H1 (cell line): ENCODE measurements around the gene HS6ST1. TPM values are rescaled to one million over a fixed set of nuclear protein-coding genes. Genes with fewer than 3 reads are reported as not detected.

Experiments used
- CTCF ChIA-PET: fragments of 300-600 bp; sonication (Branson Sonifier 250); formaldehyde crosslinking; loops from one replicate; lab custom pipeline; 2021; ENCODE audit not compliant: partially characterized antibody; lab: Charles Lee
- POLR2A ChIA-PET: fragments of 300-600 bp; sonication (Branson Sonifier 250); formaldehyde crosslinking; loops from one replicate; lab custom pipeline; 2021; ENCODE audit warnings: inconsistent platforms; ENCODE audit not compliant: partially characterized antibody; lab: Charles Lee
- DNase-seq, 2 experiments: peaks; one replicate each; pipeline versions ENCODE4 v3.0.0 to v3.0.0-alpha.2; 2010 to 2022; ENCODE audit warnings: low spot score in 2 of 2, low read depth in 1 of 2, mixed read lengths in 1 of 2
- FAIRE-seq: peaks from 2 replicates; lab custom pipeline; 2011; peaks lifted over from hg19 to GRCh38; lab: Jason Lieb, UNC
- H2AFZ ChIP-seq: 2 replicates; pipeline ENCODE4 v1.8.1; 2012; ENCODE audit warnings: low read length, inconsistent platforms
- H2AK5ac ChIP-seq: 2 replicates; pipeline ENCODE4 v1.6.1; 2013; ENCODE audit warnings: low read depth, low read length
- H2BK120ac ChIP-seq: replicated peaks from 2 replicates; pipeline ENCODE3; 2013; ENCODE audit warnings: low read depth, low read length, inconsistent platforms
- H2BK12ac ChIP-seq: 2 replicates; pipeline ENCODE4 v1.6.1; 2013; ENCODE audit warnings: low read depth, low read length
- H2BK15ac ChIP-seq: 2 replicates; pipeline ENCODE4 v1.6.1; 2013; ENCODE audit warnings: low read length
- H2BK20ac ChIP-seq: 2 replicates; pipeline ENCODE4 v1.6.1; 2013; ENCODE audit warnings: low read length
- H2BK5ac ChIP-seq: 2 replicates; pipeline ENCODE4 v1.6.1; 2013; ENCODE audit warnings: low read depth, low read length
- H3K14ac ChIP-seq: 2 replicates; pipeline ENCODE4 v1.6.1; 2013; ENCODE audit warnings: inconsistent platforms; ENCODE audit not compliant: insufficient read length
- H3K18ac ChIP-seq: 2 replicates; pipeline ENCODE4 v1.6.1; 2013; ENCODE audit warnings: low read length; ENCODE audit errors: extremely low read depth
- H3K23ac ChIP-seq: 2 replicates; pipeline ENCODE4 v1.6.1; 2013; ENCODE audit warnings: inconsistent platforms; ENCODE audit not compliant: insufficient read length
- H3K23me2 ChIP-seq: 2 replicates; pipeline ENCODE4 v1.6.1; 2013; ENCODE audit warnings: low read depth, low read length
- H3K27ac ChIP-seq: 2 replicates; pipeline ENCODE4 v1.6.1; 2011; ENCODE audit warnings: low read depth, low read length, inconsistent platforms
- H3K27me3 ChIP-seq, 4 experiments: replicated peaks in 1 of 4; 1 replicate in 1 of 4; 2 replicates in 3 of 4; pipeline versions ENCODE4 v1.6.1 to v1.8.1; 2011 to 2013; ENCODE audit warnings: low read length in 3 of 4, mild to moderate bottlenecking in 3 of 4, inconsistent platforms in 2 of 4, mixed read lengths in 2 of 4, moderate library complexity in 1 of 4; ENCODE audit not compliant: control insufficient read depth in 3 of 4, insufficient read depth in 3 of 4; ENCODE audit errors: extremely low read depth in 1 of 4
- H3K36me3 ChIP-seq, 4 experiments: 2 replicates each; pipeline versions ENCODE4 v1.6.1 to v1.8.1; 2011 to 2013; ENCODE audit warnings: mild to moderate bottlenecking in 4 of 4, low read length in 3 of 4, moderate library complexity in 2 of 4, control low read depth in 1 of 4, inconsistent platforms in 1 of 4; ENCODE audit not compliant: insufficient read depth in 4 of 4, control insufficient read depth in 2 of 4
- H3K4ac ChIP-seq: replicated peaks from 2 replicates; pipeline ENCODE3; 2013; ENCODE audit warnings: low read length, low read depth, mixed read lengths, inconsistent platforms; ENCODE audit not compliant: insufficient read length
- H3K4me1 ChIP-seq, 4 experiments: replicated peaks in 1 of 4; 1 replicate in 1 of 4; 2 replicates in 3 of 4; pipeline versions ENCODE4 v1.6.1 to v1.8.1; 2011 to 2013; ENCODE audit warnings: low read length in 3 of 4, inconsistent platforms in 2 of 4, mixed read lengths in 1 of 4; ENCODE audit not compliant: insufficient read depth in 4 of 4, control insufficient read depth in 3 of 4
- H3K4me2 ChIP-seq, 2 experiments: 2 replicates each; pipeline versions ENCODE4 v1.6.1 to v1.8.1; 2011 to 2013; ENCODE audit warnings: low read depth in 2 of 2, low read length in 2 of 2, control low read depth in 1 of 2, inconsistent platforms in 1 of 2, mild to moderate bottlenecking in 1 of 2; ENCODE audit not compliant: insufficient read depth in 1 of 2
- H3K4me3 ChIP-seq, 4 experiments: fragments of 200-600, 300-600 bp in 1 of 4; sonication (generic), shearing (Covaris generic), sonication (Bioruptor Twin) in 1 of 4; 2 replicates each; pipeline versions ENCODE4 v1.5.1 to v1.8.1; 2011 to 2016; ENCODE audit warnings: low read length in 4 of 4, low read depth in 3 of 4, control low read depth in 2 of 4, inconsistent platforms in 2 of 4, mild to moderate bottlenecking in 2 of 4, mixed read lengths in 1 of 4, moderate library complexity in 1 of 4; ENCODE audit not compliant: insufficient read depth in 2 of 4; ENCODE audit errors: extremely low read depth in 1 of 4
- H3K56ac ChIP-seq: replicated peaks from 2 replicates; pipeline ENCODE3; 2013; ENCODE audit warnings: low read depth, mild to moderate bottlenecking, mixed read lengths, low read length, inconsistent platforms; ENCODE audit not compliant: insufficient read length
- H3K79me1 ChIP-seq: 2 replicates; pipeline ENCODE4 v1.6.1; 2013; ENCODE audit warnings: low read depth, low read length, control low read depth
- H3K79me2 ChIP-seq, 2 experiments: 2 replicates each; pipeline versions ENCODE4 v1.6.1 to v1.8.1; 2012 to 2013; ENCODE audit warnings: low read length in 2 of 2, mild to moderate bottlenecking in 2 of 2, inconsistent platforms in 1 of 2; ENCODE audit not compliant: insufficient read depth in 2 of 2, control insufficient read depth in 1 of 2
- H3K9ac ChIP-seq, 4 experiments: replicated peaks in 1 of 4; 1 replicate in 1 of 4; 2 replicates in 3 of 4; pipeline versions ENCODE4 v1.6.1 to v1.8.1; 2011 to 2013; ENCODE audit warnings: low read depth in 3 of 4, low read length in 3 of 4, control low read depth in 2 of 4, mild to moderate bottlenecking in 2 of 4, moderate library complexity in 2 of 4, inconsistent platforms in 1 of 4; ENCODE audit errors: extremely low read depth in 1 of 4
- H3K9me3 ChIP-seq, 2 experiments: 2 replicates each; pipeline versions ENCODE4 v1.6.1 to v1.8.1; 2012 to 2013; ENCODE audit warnings: mild to moderate bottlenecking in 2 of 2, moderate library complexity in 2 of 2, control low read depth in 1 of 2, inconsistent platforms in 1 of 2, low read depth in 1 of 2, low read length in 1 of 2, mixed read lengths in 1 of 2; ENCODE audit not compliant: insufficient read depth in 2 of 2
- H4K20me1 ChIP-seq, 2 experiments: replicated peaks in 1 of 2; 2 replicates each; pipeline versions ENCODE3 to v1.8.1; 2011 to 2013; ENCODE audit warnings: inconsistent platforms in 2 of 2, low read length in 2 of 2, mild to moderate bottlenecking in 1 of 2; ENCODE audit not compliant: insufficient read depth in 2 of 2, control insufficient read depth in 1 of 2
- H4K5ac ChIP-seq: 2 replicates; pipeline ENCODE4 v1.6.1; 2013; ENCODE audit warnings: low read length, low read depth, mixed read lengths, inconsistent platforms; ENCODE audit not compliant: insufficient read length
- H4K8ac ChIP-seq: 2 replicates; pipeline ENCODE4 v1.8.0; 2013; ENCODE audit warnings: mild to moderate bottlenecking, moderate library complexity, low read length, inconsistent platforms; ENCODE audit not compliant: insufficient read depth; ENCODE audit errors: extremely low read depth
- H4K91ac ChIP-seq: replicated peaks from 2 replicates; pipeline ENCODE3; 2013; ENCODE audit warnings: low read length, mixed read lengths, inconsistent platforms; ENCODE audit not compliant: insufficient read length
- EP300 ChIP-seq, 2 experiments: IDR thresholded peaks; 1 replicate in 1 of 2; 2 replicates in 1 of 2; pipeline ENCODE4 v1.6.1; 2011 to 2012; ENCODE audit warnings: low read depth in 2 of 2, low read length in 2 of 2, mild to moderate bottlenecking in 2 of 2, borderline replicate concordance in 1 of 2, inconsistent platforms in 1 of 2, moderate library complexity in 1 of 2
- JUND ChIP-seq: IDR thresholded peaks from 2 replicates; pipeline ENCODE4 v1.6.1; 2011; ENCODE audit warnings: mild to moderate bottlenecking, improper control_type of control experiment, low read length
- SRF ChIP-seq: IDR thresholded peaks from 2 replicates; pipeline ENCODE4 v1.6.1; 2011; ENCODE audit warnings: mild to moderate bottlenecking, low read depth, low read length, moderate library complexity
- WGBS, 2 experiments: shearing (Covaris generic) in 1 of 2; methylation state at CpG; one replicate each; pipeline versions ENCODE4 v1.1.6 to v1.1.7; 2013 to 2015; ENCODE audit warnings: low lambda C conversion rate in 2 of 2, mixed read lengths in 2 of 2, inconsistent platforms in 1 of 2, low coverage in 1 of 2, missing lambda C conversion rate in 1 of 2; ENCODE audit not compliant: insufficient replicate concordance in 2 of 2, insufficient coverage in 1 of 2, insufficient read length in 1 of 2; ENCODE audit errors: extremely low coverage in 1 of 2, missing lambda C conversion rate in 1 of 2; 5-methylcytosine and 5-hydroxymethylcytosine counted together
- polyA plus RNA-seq, 7 experiments: library from polyadenylated mRNA; depleted of rRNA in 3 of 7; stranded (reverse) in 5 of 7; unstranded in 2 of 7; fragments of >200 nt in 5 of 7; fragments of 200-250 nt in 2 of 7; gene quantifications; 1 replicate in 5 of 7; 2 replicates in 1 of 7; 4 replicates in 1 of 7; pipeline versions ENCODE4 v1.2.1 to v1.2.3, GENCODE V29; 2011 to 2013; ENCODE audit warnings: missing spikeins in 2 of 7, mixed read lengths in 2 of 7
- total RNA-seq: library from RNA; stranded (reverse); fragmentation: NEBNext Ultra II Directional; extraction: Animal tissue kit (Norgen Biotek cat#: 25700); gene quantifications from 2 replicates; pipeline ENCODE4 v1.2.1, GENCODE V29; 2021

Gene HS6ST1
- total and polyA plus RNA-seq, 2 of the 8 experiments (the other 6 are each of a cell fraction or from before 2014, with no cell fraction given), result 37.4 to 74.6 TPM

GRCh38 chr2:128320192-128320905, 1.7 kb upstream of the HS6ST1 start:
- no peak for FAIRE-seq
- Histone ChIP-seq H3K14ac (no peak overlapping the region), H3K27ac (no peak overlapping the region), H3K36me3 (no peaks in the 10 kb centered on the region; a peak in 1 of 8 replicates), H3K18ac (no peak overlapping the region), H3K56ac (no peak overlapping the region), H3K9ac (no peak overlapping the region)
- TF ChIP-seq JUND (no peak), EP300 (IDR thresholded peaks at IDR 0.05; ENCODE audit: borderline replicate concordance in 1 of 2, low read depth in 2 of 2, low read length in 2 of 2) (no peak), SRF (no peak)
- TF ChIP-seq, all 59 proteins: peak for 0
- Histone ChIP-seq H3K4ac (no peak overlapping the region), H2AFZ (no peak overlapping the region), H2BK15ac (no peak overlapping the region; the same call in 1 of the 2 replicates), H4K20me1 (peaks cover 17 to 23% of the 10 kb centered on the region in 2 experiments), H3K27me3 (peaks cover 0 to 23% (median 16%) of the 10 kb centered on the region in 4 experiments; a peak in 5 of 7 replicates), H3K4me1 (peaks cover 7 to 40% (median 27%) of the 10 kb centered on the region in 4 experiments), H4K91ac (no peak overlapping the region), H4K5ac (no peak overlapping the region), H2AK5ac (0 out of 2 replicates have a peak overlapping the region, but pooled peaks have one; percentile 56), H3K23me2 (peaks cover 21% of the 10 kb centered on the region; the same call in 1 of the 2 replicates), H3K79me1 (peaks cover 13% of the 10 kb centered on the region), H3K23ac (no peak overlapping the region), H2BK5ac (no peak overlapping the region), H4K8ac (no peak overlapping the region), H2BK120ac (no peak overlapping the region), H2BK12ac (peak overlapping the region; percentile 90; the same call in 1 of the 2 replicates), H3K9me3 (no peaks in the 10 kb centered on the region), H2BK20ac (no peak overlapping the region), H3K79me2 (peaks cover 19 to 25% of the 10 kb centered on the region in 2 experiments), H3K4me2 (no peak overlapping the region; a peak in 1 of 4 replicates), H3K4me3 (no peak overlapping the region)
- 84% methylated on average over 11 of the region's 11 CpGs; no CpG with 5 or more reads in 1 of the 2 experiments for WGBS, 2 experiments
- ChIA-PET CTCF (interaction anchor here (0.7 to 2.1 kb wide), 15 partner anchors 14 to 873 kb away, joined by 3 to 11 read pairs (median 3); no protein-coding TSS in a partner anchor), POLR2A (interaction anchor here (1.0 to 1.4 kb wide), 3 partner anchors 44 to 57 kb away, joined by 3 to 4 read pairs (median 3); no protein-coding TSS in a partner anchor)
- peak in 1 of 2 experiments; percentile 48 for DNase-seq
